HG02884 (cell line): Measurements from ENCODE around the gene NYAP2.

Source experiments
- ATAC-seq: cut with Tn5 transposase; IDR thresholded peaks from one replicate; pipeline ENCODE4 v1.9.1; 2021; ENCODE audit warnings: mild to moderate bottlenecking, moderate library complexity; ENCODE audit not compliant: unreplicated experiment

Gene NYAP2

GRCh38 chr2:225691711-225692110 lies 292.2 kb downstream of the NYAP2 start:
- ATAC-seq, result no peak

DNA sequence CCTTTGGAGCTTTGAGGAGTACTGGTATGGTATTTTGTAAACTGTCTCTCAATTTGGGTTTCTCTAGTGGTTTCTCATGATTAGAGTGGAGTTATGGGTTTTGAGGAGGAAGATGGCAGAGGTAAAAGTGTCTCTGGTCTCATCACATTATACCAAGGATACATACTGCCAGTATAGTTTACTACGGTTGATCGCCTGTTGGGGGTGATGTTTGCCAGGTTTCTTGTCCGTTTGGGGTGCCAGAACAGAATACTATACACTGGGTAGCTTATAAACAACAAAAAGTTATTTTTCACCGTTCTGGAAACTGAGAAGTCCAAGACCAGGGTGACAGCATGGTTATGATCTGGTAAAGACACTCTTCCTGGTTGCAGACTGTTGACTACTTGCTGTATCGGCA lies 293.7 kb downstream of the NYAP2 start:
- no peak for ATAC-seq

GRCh38 chr2:225694664-225695063 lies 295.2 kb downstream of the NYAP2 start:
- ATAC-seq, result no peak

- ATAC-seq, result no peak
These were observed 298.4 kb downstream of the NYAP2 start for GRCh38 chr2:225697936-225698335.
